HG02840 (cell line): ENCODE measurements around the gene CDK5RAP2.
"Not testable (repeated sequence)": the region's sequence is repeated elsewhere in the genome, so short reads cannot be mapped to it uniquely, and the experiment has no call there.

ENCODE experiments used
- ATAC-seq: cut with Tn5 transposase; IDR thresholded peaks from one replicate; pipeline ENCODE4 v1.9.1; 2021; ENCODE audit warnings: mild to moderate bottlenecking, moderate library complexity, moderate number of reproducible peaks; ENCODE audit not compliant: unreplicated experiment, low FRiP score

CDK5RAP2 gene

DNA sequence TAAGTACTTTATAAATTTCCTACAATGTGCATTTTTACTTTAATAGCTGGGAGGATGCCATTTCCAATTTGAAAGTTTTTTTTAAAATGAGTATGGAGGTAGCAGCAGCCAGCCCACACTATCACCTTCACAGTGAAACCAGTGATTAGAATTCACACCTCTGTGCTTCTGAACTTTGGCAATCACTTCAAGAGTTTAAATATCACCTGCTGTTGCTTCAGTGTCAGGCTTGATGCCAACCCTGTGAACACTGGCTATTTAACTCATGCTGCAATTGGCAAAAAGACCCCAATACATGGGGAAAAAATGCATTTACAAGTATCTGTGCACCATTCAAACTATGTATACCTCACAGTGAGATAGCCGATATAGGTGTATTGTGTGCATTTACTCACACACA, 57.4 kb downstream of the CDK5RAP2 start:
- no peak for ATAC-seq

DNA sequence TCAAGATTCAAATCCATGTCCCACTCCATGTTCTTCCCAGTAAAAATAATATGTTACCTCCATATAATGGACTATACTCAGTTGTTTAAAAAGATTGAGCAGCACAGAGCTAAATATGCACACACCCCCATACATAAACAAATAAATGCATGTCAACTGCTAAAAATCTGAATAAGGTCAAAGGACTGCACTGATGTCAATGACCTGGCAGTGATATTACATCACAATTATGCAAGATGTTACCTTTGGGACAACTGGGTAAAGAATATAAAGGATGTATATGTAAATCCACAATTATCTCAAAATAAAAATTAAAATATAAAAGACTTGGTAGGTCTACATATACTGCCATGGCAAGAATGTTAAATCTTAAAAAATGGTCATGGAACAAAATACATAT, 57.9 kb downstream of the CDK5RAP2 start:
- ATAC-seq = no peak

DNA sequence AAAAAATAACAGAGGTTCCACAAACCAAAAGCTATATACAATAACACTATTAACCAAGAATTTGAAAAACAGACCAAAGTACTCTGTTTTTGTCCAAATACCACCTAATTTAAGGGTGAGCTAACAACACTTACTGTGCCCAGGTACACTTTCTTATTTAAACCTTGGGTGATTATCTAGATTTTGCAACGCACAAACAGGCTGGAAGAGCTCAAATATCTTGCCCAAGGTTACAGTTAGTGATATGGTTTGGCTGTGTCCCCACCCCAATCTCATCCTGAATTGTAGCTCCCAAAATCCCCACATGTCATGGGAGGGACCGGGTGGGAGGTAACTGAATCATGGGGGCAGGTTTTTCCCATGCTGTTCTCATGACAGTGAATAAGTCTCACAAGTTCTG, 58.9 kb downstream of the CDK5RAP2 start:
- no peak for ATAC-seq

DNA sequence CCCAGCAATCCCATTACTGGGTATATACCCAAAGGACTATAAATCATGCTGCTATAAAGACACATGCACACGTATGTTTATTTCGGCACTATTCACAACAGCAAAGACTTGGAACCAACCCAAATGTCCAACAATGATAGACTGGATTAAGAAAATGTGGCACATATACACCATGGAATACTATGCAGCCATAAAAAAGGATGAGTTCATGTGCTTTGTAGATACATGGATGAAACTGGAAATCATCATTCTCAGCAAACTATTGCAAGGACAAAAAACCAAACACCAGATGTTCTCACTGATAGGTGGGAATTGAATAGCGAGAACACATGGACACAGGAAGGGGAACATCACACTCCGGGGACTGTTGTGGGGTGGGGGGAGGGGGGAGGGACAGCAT, 64.0 kb downstream of the CDK5RAP2 start:
- not testable (repeated sequence) for ATAC-seq

- ATAC-seq = not testable (repeated sequence)
These were observed 64.5 kb downstream of the CDK5RAP2 start for GRCh38 chr9:120515481-120515880.

- ATAC-seq = no peak
These were observed 65.6 kb downstream of the CDK5RAP2 start for GRCh38 chr9:120514405-120514804.

DNA sequence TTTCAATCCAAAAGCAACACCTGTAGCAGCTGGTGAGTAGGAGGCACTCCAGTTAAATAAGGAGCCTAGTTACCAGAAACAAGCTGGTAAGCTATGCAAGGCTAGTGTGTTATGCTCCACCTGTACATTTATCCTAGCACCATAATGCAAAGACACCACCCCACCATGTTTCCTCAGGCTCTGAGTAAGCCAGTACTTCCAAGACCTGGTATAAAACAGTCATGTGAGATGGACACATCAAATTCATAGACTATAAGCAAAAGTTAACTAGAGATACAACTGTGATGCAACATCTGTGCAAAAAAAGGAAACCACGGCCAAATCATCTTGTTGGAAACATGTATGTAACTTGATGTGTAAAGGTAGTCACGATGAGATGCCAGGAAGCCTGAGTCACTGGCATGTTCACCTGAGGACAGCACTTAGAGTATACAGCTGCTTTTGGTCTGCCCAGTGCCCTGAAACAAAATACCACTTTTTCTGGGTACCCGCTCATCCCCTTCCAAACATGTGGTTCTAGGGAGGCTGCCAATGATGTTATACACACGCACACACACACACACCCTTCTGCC, 66.1 kb downstream of the CDK5RAP2 start:
- ATAC-seq = no peak

DNA sequence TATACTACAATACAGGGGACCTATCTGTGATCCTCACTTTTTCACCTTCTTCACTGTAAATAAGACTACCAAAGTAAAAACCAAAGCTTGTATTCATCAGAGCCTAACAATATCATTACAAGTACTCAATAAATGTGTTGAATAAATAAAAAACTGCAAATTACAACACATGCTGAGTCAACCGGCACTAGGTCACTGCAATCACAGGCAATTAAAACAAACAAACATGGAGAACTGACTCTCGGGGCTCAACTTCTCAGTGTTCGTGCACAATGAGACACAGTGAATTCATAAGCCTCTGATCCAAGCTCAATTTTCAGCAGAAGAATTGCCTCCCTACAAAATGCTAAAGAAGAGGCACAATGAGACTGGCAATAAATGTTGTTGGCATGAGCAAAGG, 69.2 kb downstream of the CDK5RAP2 start:
- no peak for ATAC-seq

DNA sequence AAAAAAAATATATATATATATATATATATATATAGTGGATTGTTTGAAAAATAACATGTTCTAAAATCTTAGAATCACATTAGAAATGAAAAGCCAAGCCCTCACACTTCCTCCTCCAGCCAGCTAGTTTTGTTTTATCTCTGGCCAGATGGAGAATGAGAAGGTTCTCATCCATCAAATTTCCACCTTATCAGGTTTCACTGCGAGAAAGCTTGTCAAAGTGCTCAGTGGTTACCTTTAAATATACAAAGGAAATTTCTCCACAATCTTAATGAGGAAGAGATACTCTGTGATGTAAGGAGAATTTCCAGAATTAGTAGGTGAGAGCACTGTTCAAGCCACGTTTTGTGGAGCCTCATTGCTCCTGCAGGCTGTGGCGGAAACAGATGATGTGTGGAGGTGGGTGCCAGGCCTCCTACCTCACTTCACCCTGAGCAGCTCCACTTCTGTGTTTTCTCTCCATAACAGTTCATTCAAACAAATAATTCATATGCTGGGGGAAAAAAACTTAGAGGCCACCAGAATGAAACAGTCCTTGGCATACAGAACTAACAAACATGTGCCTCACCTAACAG, 71.9 kb downstream of the CDK5RAP2 start:
- ATAC-seq = no peak

GRCh38 chr9:120505186-120505585, 74.8 kb downstream of the CDK5RAP2 start:
- ATAC-seq = no peak

DNA sequence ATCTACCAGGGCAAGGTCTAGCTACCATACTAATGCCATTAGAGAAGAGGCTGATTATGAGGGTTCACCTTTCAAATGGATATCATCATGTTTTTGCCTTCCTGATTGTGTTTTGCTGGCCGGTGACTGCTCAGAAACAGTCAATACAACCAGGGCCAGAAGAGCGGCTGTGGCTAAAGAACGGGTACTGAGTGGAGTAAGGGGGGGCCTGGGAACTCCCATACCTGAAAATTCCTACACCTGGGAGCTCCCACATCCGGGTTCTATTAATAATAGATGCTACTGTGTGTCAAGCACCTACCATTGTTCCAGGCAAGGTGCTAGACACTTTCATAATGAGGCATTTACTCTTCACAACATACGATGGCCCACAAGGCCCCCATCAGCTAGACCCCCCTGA, 79.2 kb downstream of the CDK5RAP2 start:
- no peak for ATAC-seq

GRCh38 chr9:120497865-120498264, 82.1 kb downstream of the CDK5RAP2 start:
- ATAC-seq = not testable (repeated sequence)

- ATAC-seq = not testable (repeated sequence)
These were observed 83.5 kb downstream of the CDK5RAP2 start for GRCh38 chr9:120496438-120496837.

GRCh38 chr9:120490888-120491595, 88.9 kb downstream of the CDK5RAP2 start:
- ATAC-seq = no peak

DNA sequence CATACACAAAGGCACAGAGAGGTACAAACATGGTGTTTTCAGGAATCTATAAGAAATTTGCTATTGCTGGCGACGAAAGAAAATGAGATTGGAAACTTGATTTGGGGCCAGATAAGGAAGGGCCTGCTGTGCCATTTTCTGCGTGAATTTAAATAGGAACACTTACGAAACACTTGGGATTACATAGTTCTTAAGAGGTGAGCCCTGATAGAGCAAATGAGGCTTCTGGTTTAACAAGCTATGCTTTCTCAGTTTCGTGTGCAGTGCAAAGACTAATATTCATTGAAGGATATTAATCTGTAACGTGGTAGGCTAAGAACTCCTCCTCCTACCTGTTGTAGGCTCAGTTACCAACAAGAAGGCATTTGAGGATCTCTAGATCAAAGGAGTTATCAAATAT, 93.1 kb downstream of the CDK5RAP2 start:
- no peak for ATAC-seq

DNA sequence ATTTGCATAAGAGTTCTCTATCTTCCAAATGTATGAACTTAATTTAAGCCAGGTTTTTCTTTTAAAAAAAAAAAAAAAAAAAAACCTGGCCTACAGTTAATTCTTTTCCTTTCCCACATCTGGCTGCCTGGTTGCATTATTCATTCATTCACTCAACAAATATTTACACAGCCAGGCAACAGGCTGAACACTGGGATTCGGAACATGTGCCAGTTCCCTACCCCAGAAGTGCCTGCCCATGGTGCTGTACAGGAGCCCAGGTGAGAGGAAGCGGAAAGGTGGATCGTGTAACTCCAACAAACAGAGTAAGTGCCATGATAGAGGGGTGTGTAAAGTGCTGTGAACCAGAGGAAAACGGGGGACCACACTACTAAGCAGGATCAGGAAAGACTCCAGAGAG, 93.6 kb downstream of the CDK5RAP2 start:
- ATAC-seq = no peak

GRCh38 chr9:120485788-120486187, 94.2 kb downstream of the CDK5RAP2 start:
- ATAC-seq = no peak

GRCh38 chr9:120484162-120484561, 95.8 kb downstream of the CDK5RAP2 start:
- no peak for ATAC-seq

GRCh38 chr9:120482424-120483186, 97.4 kb downstream of the CDK5RAP2 start:
- no peak for ATAC-seq

DNA sequence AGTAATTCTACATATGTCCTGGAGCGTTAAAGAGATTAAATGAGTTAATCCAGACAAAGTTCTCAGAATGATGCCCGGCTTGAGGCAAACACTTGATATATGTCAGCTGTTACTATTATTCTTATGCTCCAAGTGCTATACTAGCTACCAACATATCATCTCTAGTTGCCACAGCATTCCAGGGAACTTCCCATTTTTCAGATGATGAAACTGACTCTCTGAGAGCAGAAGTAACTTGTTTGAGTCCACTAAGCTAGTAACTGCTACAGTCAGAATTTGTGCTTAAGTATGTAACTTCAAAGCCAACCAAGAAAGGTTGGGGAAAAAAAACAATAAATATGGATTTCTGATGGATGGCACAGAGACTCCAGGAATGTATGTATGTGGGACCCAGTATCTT, 98.1 kb downstream of the CDK5RAP2 start:
- ATAC-seq = no peak

- ATAC-seq = no peak
These were observed 98.7 kb downstream of the CDK5RAP2 start for GRCh38 chr9:120481248-120481647.
